Astrocyte of the spinal cord (primary cell): ENCODE data around the gene NBR1.
"Not testable (repeated sequence)": the region's sequence is repeated elsewhere in the genome, so short reads cannot be mapped to it uniquely, and the experiment has no call there.

Experiments
- DNase-seq: peaks from one replicate; pipeline ENCODE4 v3.0.0; 2011; ENCODE audit warnings: low read depth, low spot score
- H3K4me3 ChIP-seq: 2 replicates; pipeline ENCODE4 v1.5.1; 2011; ENCODE audit warnings: low read depth, mild to moderate bottlenecking, low read length, moderate library complexity
- CTCF ChIP-seq: IDR thresholded peaks from 2 replicates; pipeline ENCODE4 v1.5.1; 2012; ENCODE audit warnings: low read depth, mild to moderate bottlenecking, low read length, inconsistent platforms
- in situ Hi-C: cut with HindIII; loops from 2 replicates; pipeline ENCODE4 v1.10.0; 2017; ENCODE audit warnings: low sequenced_read_pairs

The NBR1 gene

GRCh38 chr17:43193251-43193650, 22.2 kb downstream of the NBR1 start:
- in situ Hi-C loops: no loop called here
- no peak for DNase-seq
- H3K4me3 ChIP-seq: no peak overlapping the region
- no peak for TF ChIP-seq CTCF

GRCh38 chr17:43199633-43200032, 28.6 kb downstream of the NBR1 start:
- no peak overlapping the region for H3K4me3 ChIP-seq
- in situ Hi-C loops: no loop called here
- TF ChIP-seq CTCF: no peak
- DNase-seq: no peak

GRCh38 chr17:43200127-43200526, 29.1 kb downstream of the NBR1 start:
- TF ChIP-seq CTCF: no peak
- no peak for DNase-seq
- in situ Hi-C loops: no loop called here
- H3K4me3 ChIP-seq: no peak overlapping the region

- in situ Hi-C loops, DNase-seq, H3K4me3 ChIP-seq: not testable (repeated sequence)
Observed at GRCh38 chr17:43203013-43203412, 32.0 kb downstream of the NBR1 start.

GRCh38 chr17:43210576-43210975, 39.6 kb downstream of the NBR1 start:
- no peak overlapping the region for H3K4me3 ChIP-seq
- DNase-seq: no peak
- in situ Hi-C loops: no loop called here
- no peak for TF ChIP-seq CTCF

GRCh38 chr17:43211123-43211479, 40.1 kb downstream of the NBR1 start:
- peak overlapping the region; percentile 68 for H3K4me3 ChIP-seq
- DNase-seq: no peak
- no peak for TF ChIP-seq CTCF
- in situ Hi-C loops: no loop called here

- TF ChIP-seq CTCF: peak; percentile 38
- DNase-seq: peak; percentile 89
- in situ Hi-C loops: no loop called here
- H3K4me3 ChIP-seq: peak within 1 kb of the TSS; percentile 68
Observed at GRCh38 chr17:43211480-43212402, 40.7 kb downstream of the NBR1 start, which contains the start of gene TMEM106A. Gene TMEM106A, plus strand, starts transcription at chr17:43211875. Its CDS starts 1,167 bp downstream, at chr17:43213042.
